ENCODE measurements around the gene FOSL2. TPM values are rescaled to one million over a fixed set of nuclear protein-coding genes. Genes with fewer than 3 reads are reported as not detected.

Gene FOSL2
- total and polyA plus RNA-seq, 7 donors: 20.1 to 278 (median 74.7) TPM

GRCh38 chr2:28377984-28378678, 14.5 kb upstream of the FOSL2 start:
- DNase-seq (peak; percentile 56 to 87), ATAC-seq (peak; percentile 83 to 93 (median 92))
- Histone ChIP-seq H3K4me1 (peaks cover 18% of the 10 kb centered on the region), H3K36me3 (ENCODE audit: insufficient read depth in 1 of 2, low read depth in 1 of 2) (no peaks in the 10 kb centered on the region), H3K4me3 (peak overlapping the region; percentile 31), H3K27ac (peak overlapping the region; percentile 87), H3K9me3 (no peaks in the 10 kb centered on the region), H3K27me3 (ENCODE audit: insufficient read depth in 3 of 3, low read length in 2 of 3) (no peaks in the 10 kb centered on the region)
- TF ChIP-seq, protein P1, sequence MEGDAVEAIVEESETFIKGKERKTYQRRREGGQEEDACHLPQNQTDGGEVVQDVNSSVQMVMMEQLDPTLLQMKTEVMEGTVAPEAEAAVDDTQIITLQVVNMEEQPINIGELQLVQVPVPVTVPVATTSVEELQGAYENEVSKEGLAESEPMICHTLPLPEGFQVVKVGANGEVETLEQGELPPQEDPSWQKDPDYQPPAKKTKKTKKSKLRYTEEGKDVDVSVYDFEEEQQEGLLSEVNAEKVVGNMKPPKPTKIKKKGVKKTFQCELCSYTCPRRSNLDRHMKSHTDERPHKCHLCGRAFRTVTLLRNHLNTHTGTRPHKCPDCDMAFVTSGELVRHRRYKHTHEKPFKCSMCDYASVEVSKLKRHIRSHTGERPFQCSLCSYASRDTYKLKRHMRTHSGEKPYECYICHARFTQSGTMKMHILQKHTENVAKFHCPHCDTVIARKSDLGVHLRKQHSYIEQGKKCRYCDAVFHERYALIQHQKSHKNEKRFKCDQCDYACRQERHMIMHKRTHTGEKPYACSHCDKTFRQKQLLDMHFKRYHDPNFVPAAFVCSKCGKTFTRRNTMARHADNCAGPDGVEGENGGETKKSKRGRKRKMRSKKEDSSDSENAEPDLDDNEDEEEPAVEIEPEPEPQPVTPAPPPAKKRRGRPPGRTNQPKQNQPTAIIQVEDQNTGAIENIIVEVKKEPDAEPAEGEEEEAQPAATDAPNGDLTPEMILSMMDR (IDR thresholded peaks at IDR 0.05): no peak
- WGBS, 3 donors: 29 to 32% (median 31%) methylated on average over 9 of the region's 9 CpGs
- intact Hi-C loops (cut with DNase I): loop anchor here in 1 of 2 donors (5.0 kb wide), 1 partner anchor 146 kb away; no protein-coding TSS in a partner anchor

- peak in 1 of 2 donors; percentile 15 for DNase-seq
- TF ChIP-seq, protein P1 (IDR thresholded peaks at IDR 0.05): no peak
- intact Hi-C loops (cut with DNase I): loop anchor here in 1 of 2 donors (5.0 kb wide), 1 partner anchor 147 kb away; no protein-coding TSS in a partner anchor
- peak overlapping the region; percentile 31 for H3K4me3 ChIP-seq
- H3K27me3 ChIP-seq (ENCODE audit: insufficient read depth in 3 of 3, low read length in 2 of 3): no peaks in the 10 kb centered on the region
- WGBS, 3 donors: 75 to 82% (median 81%) methylated on average over 16 of the region's 16 CpGs
- H3K27ac ChIP-seq: peak overlapping the region; percentile 87
- H3K4me1 ChIP-seq: peaks cover 18% of the 10 kb centered on the region
- no peaks in the 10 kb centered on the region for H3K9me3 ChIP-seq
- peak in 2 of 4 donors; percentile 29 to 48 for ATAC-seq
- H3K36me3 ChIP-seq (ENCODE audit: insufficient read depth in 1 of 2, low read depth in 1 of 2): no peaks in the 10 kb centered on the region
These were observed 13.7 kb upstream of the FOSL2 start for GRCh38 chr2:28378679-28379584.

DNA sequence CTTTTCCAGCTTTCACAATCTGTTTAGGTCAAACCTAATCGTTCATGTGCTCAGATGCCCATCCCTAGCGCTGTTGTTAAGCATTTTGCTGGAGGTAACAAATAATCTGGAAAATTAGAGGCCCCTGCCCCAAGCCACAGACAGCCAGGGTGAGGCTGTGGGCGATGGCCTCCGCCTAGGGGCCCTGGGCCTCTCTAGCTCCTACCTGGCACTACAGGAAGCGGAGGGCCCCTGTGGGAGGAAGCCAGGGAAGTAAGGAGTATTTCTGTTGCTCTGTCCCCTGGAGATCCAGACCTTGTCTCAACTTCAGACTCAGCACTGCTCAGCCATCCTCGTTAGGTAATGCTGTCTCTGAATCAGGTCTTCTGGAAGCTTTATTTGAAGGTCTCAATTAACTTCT, 12.4 kb upstream of the FOSL2 start:
- no peaks in the 10 kb centered on the region for H3K36me3 ChIP-seq (ENCODE audit: insufficient read depth in 1 of 2, low read depth in 1 of 2)
- 88 to 94% (median 91%) methylated on average over 6 of the region's 6 CpGs for WGBS, 3 donors
- intact Hi-C loops (cut with DNase I): no loop called here

DNA sequence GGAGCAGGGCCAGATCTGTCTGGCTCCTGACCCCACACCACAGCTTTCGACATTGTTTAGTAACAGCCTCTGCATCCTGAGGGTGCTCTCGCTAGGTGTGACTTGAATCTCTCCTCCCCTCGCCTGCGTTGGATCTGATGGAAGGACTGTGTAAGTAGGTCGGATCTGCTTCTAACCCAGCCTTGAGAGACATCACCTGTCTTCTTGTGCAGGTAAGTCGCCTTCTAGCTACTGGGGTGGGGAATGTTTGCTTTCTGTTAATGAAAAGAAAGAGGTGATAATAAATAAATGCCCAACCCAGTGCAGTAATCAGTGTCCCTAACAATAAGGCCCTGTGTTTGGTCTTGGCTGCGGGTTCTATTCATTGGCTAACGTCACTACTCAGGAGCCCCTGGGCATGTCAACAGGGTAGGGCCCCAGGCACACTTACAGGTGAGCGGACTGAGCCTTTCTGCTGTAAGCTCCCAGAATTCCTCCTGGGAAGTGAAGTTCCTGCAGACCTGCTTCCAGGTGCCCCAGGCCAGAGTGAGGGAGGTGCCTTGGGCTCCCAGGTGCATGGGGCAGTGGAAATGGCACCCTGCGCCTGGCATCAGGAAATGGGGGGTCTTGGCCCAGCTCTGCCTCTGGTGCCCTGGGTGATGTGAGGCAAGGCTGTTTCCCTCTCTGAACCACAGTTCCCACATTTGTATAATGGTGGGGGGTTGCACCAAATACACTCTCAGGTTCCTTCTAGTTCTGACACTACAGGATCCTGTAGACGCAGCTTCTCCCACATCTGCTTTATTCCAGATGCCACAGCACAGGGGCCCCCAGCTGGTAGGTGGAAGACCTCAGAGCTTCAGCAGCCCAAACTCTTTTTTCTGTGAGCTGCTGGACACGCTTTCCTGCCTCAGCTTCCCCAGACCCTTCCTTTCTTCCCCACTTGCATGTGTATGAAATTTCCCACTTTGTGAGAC, 11.2 kb upstream of the FOSL2 start:
- Histone ChIP-seq H3K4me3 (no peak overlapping the region), H3K27me3 (ENCODE audit: insufficient read depth in 3 of 3, low read length in 2 of 3) (no peaks in the 10 kb centered on the region), H3K27ac (no peak overlapping the region), H3K4me1 (peaks cover 18% of the 10 kb centered on the region), H3K36me3 (ENCODE audit: insufficient read depth in 1 of 2, low read depth in 1 of 2) (no peaks in the 10 kb centered on the region), H3K9me3 (no peaks in the 10 kb centered on the region)
- intact Hi-C loops (cut with DNase I): no loop called here
- ATAC-seq: no peak
- TF ChIP-seq, protein P1 (IDR thresholded peaks at IDR 0.05): no peak
- 94 to 97% (median 95%) methylated on average over 12 of the region's 12 CpGs for WGBS, 3 donors
- DNase-seq: peak in 1 of 2 donors; percentile 46

More for the DNA sequence above, 12.4 kb upstream of the FOSL2 start:
- no peaks in the 10 kb centered on the region for H3K9me3 ChIP-seq
- TF ChIP-seq, protein P1 (IDR thresholded peaks at IDR 0.05): no peak
- DNase-seq (peak in 1 of 2 donors; percentile 25), ATAC-seq (no peak)
- H3K4me3 ChIP-seq: no peak overlapping the region
- H3K4me1 ChIP-seq: peaks cover 18% of the 10 kb centered on the region
- no peak overlapping the region for H3K27ac ChIP-seq
- H3K27me3 ChIP-seq (ENCODE audit: insufficient read depth in 3 of 3, low read length in 2 of 3): no peaks in the 10 kb centered on the region
